ENCODE results near the gene LOC101059915. TPM values are rescaled to one million over a fixed set of nuclear protein-coding genes. Genes with fewer than 3 reads are reported as not detected.
"Not testable (repeated sequence)": the region's sequence is repeated elsewhere in the genome, so short reads cannot be mapped to it uniquely, and the experiment has no call there.

LOC101059915 gene

GRCh38 chrX:71719195-71719594 is 51.8 kb downstream of the LOC101059915 start:
- intact Hi-C loops (cut with DNase I); H3K4me1 ChIP-seq; H3K27me3 ChIP-seq; H3K9me3 ChIP-seq; H3K4me3 ChIP-seq; H3K36me3 ChIP-seq; DNase-seq (ENCODE audit: extremely low spot score); H3K27ac ChIP-seq (replicated peaks in 1 of 4): not testable (repeated sequence)
- WGBS = no CpG with 5 or more reads among the region's 30 CpGs

GRCh38 chrX:71720289-71720886 is 53.0 kb downstream of the LOC101059915 start:
- H3K4me3 ChIP-seq; intact Hi-C loops (cut with DNase I); H3K27ac ChIP-seq (replicated peaks in 1 of 4); H3K9me3 ChIP-seq; H3K27me3 ChIP-seq; H3K4me1 ChIP-seq; DNase-seq (ENCODE audit: extremely low spot score); H3K36me3 ChIP-seq: not testable (repeated sequence)
- WGBS = no CpG with 5 or more reads among the region's 20 CpGs

Small RNAs within 50 kb of the gene (small RNA-seq; reads per million reads assigned to genes)
- gene BX276092.4 = 0 reads per million in 3 donors

Other genes starting within 250 kb of the LOC101059915 start
- gene OGT, start 134.4 kb upstream of the LOC101059915 start, total RNA-seq = 10 to 100 TPM; 54.2 to 90.1 (median 68.1) TPM
- gene GCNA, start 89.1 kb upstream of the LOC101059915 start, total RNA-seq = 1 to 10 TPM in 3 of 4 donors, under 1 TPM in 1; 0.65 to 2.9 (median 1.2) TPM
- gene CXCR3, start 49.0 kb upstream of the LOC101059915 start, total RNA-seq = under 1 TPM in 3 of 4 donors, not detected in 1; 0.17 to 0.83 (median 0.42) TPM
- not detected for gene CXorf49, start 50.7 kb downstream of the LOC101059915 start, total RNA-seq
- gene CXorf49B, start 95.8 kb downstream of the LOC101059915 start, total RNA-seq = not detected
- gene NHSL2, start 243.3 kb downstream of the LOC101059915 start, total RNA-seq = 10 to 100 TPM; 10.4 to 31.4 (median 17.7) TPM